HepG2 (cell line): ENCODE measurements around the gene CEP68. TPM values are rescaled to one million over a fixed set of nuclear protein-coding genes. Genes with fewer than 3 reads are reported as not detected.

Experiments used
- AHDC1 ChIP-seq: sonication (generic); formaldehyde crosslinking; IDR thresholded peaks from 2 replicates; pipeline ENCODE4 v1.5.1; 2020; ENCODE audit warnings: mild to moderate bottlenecking, missing genetic modification reagents, borderline replicate concordance
- GMEB2 ChIP-seq: IDR thresholded peaks from 2 replicates; pipeline ENCODE4 v1.6.1; 2016; ENCODE audit warnings: missing biosample characterization, missing genetic modification reagents, low read depth
- IKZF1 ChIP-seq: fragments of 450-650 bp; IDR thresholded peaks from 2 replicates; pipeline ENCODE4 v1.7.1; 2016
- MLLT10 ChIP-seq: sonication (generic); formaldehyde crosslinking; IDR thresholded peaks from 2 replicates; pipeline ENCODE4 v1.4.0; 2020; ENCODE audit warnings: missing genetic modification reagents
- NFE2 ChIP-seq: sonication (generic); formaldehyde crosslinking; IDR thresholded peaks from 2 replicates; pipeline ENCODE4 v1.4.0; 2020; ENCODE audit warnings: missing genetic modification reagents
- TBX2 ChIP-seq: sonication (generic); formaldehyde crosslinking; IDR thresholded peaks from 2 replicates; pipeline ENCODE4 v1.5.0; 2020; ENCODE audit warnings: missing genetic modification reagents, mild to moderate bottlenecking, borderline replicate concordance
- ZNF407 ChIP-seq: sonication (generic); formaldehyde crosslinking; IDR thresholded peaks from one replicate; pipeline ENCODE4 v1.5.1; 2020; ENCODE audit warnings: mild to moderate bottlenecking, missing genetic modification reagents; ENCODE audit errors: not compliant biosample characterization
- ZNF414 ChIP-seq: sonication (generic); formaldehyde crosslinking; IDR thresholded peaks from 2 replicates; pipeline ENCODE4 v1.5.0; 2020; ENCODE audit warnings: missing genetic modification reagents
- ZNF710 ChIP-seq: sonication (generic); formaldehyde crosslinking; IDR thresholded peaks from 2 replicates; pipeline ENCODE4 v1.5.0; 2020; ENCODE audit warnings: mild to moderate bottlenecking, missing genetic modification reagents, borderline replicate concordance
- polyA plus RNA-seq, 8 experiments: library from polyadenylated mRNA; depleted of rRNA in 3 of 8; stranded (reverse) in 7 of 8; unstranded in 1 of 8; fragments of >200 nt; fragmentation: Illumina TruSeq in 4 of 8; extraction: Trizol in 4 of 8; gene quantifications; 2 replicates each; pipeline versions ENCODE4 v1.2.1 to v1.2.3, GENCODE V29; 2011 to 2016; ENCODE audit warnings: low read depth in 4 of 8, missing spikeins in 1 of 8, mixed read lengths in 1 of 8; ENCODE audit not compliant: insufficient read depth in 1 of 8
- total RNA-seq, 5 experiments: library from RNA; depleted of rRNA; stranded (reverse); fragments of >200 nt; fragmentation: Illumina TruSeq; extraction: Trizol; gene quantifications; 2 replicates each; pipeline ENCODE4 v1.2.3, GENCODE V29; 2016; ENCODE audit warnings: low read depth in 1 of 5

The CEP68 gene
- total and polyA plus RNA-seq, 2 of the 13 experiments (the other 11 are each of a cell fraction or from before 2014, with no cell fraction given), result 5.7 to 9.3 TPM

- TF ChIP-seq ZNF407 (CRISPR knock-in tag) (peak; percentile 88), ZNF414 (CRISPR knock-in tag) (no peak), MLLT10 (CRISPR knock-in tag) (no peak), AHDC1 (CRISPR knock-in tag) (no peak; the same call in 1 of the 2 replicates), TBX2 (peak; percentile 34; the same call in 1 of the 2 replicates), ZNF710 (CRISPR knock-in tag) (no peak), NFE2 (CRISPR knock-in tag) (no peak), GMEB2 (CRISPR knock-in tag) (no peak), IKZF1 (no peak)
Measured at GRCh38 chr2:65055422-65056214, 598 bp upstream of the CEP68 start (continued).
